Mesenteric fat pad (tissue), 1 donor: ENCODE measurements around the gene PKDCC. TPM values are rescaled to one million over a fixed set of nuclear protein-coding genes. Genes with fewer than 3 reads are reported as not detected.

Source experiments
- DNase-seq: peaks from one replicate; pipeline ENCODE4 v3.0.0-alpha.2; 2020; ENCODE audit warnings: low spot score
- total RNA-seq: library from RNA; stranded (reverse); fragmentation: NEBNext Ultra II Directional; extraction: Animal tissue kit (Norgen Biotek cat#: 25700); gene quantifications from one replicate; pipeline ENCODE4 v1.2.1, GENCODE V29; 2021
- donor health status: DM: yes; HTN: yes; CAD: no.

PKDCC gene
- total RNA-seq, 1 donor from 2014 or later = 289 TPM

DNA sequence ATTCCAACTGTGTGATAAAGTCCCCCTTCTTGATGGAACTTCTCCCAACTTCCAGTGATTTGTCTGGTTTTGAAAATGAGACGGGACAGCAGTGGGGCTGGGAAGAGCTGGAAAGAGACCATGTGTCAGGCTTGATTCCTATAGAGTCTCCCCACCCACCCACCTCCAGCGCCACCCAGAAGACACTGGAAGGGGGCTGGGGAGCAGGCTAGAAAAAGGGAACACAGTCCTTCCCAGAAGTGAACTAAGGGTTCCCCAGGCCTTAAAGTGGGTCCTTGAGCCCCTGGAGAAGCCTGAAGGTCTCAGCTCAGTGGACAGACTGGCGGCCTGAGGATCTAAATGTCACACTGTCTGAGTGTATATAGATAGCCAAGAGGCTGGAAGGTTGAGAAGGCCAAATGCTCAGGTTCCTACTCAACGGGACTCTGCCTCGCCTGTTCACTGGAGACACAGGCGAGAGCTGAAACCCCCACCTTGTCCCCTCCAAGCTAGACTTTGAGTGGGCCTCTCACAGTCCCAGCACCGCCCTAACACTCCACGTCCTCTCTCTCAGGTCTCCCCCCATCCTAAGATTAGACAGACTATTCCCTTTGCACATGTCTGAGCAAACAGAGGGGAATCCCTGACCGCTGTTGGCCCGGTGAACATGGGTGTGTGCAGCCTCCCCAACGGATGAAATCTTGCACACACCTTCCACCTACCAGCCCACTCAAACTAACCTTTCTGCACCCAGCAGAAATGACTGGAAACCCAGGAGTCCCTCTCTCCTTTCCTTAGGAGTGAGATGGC is 1.6 kb downstream of the PKDCC start:
- no peak for DNase-seq

DNA sequence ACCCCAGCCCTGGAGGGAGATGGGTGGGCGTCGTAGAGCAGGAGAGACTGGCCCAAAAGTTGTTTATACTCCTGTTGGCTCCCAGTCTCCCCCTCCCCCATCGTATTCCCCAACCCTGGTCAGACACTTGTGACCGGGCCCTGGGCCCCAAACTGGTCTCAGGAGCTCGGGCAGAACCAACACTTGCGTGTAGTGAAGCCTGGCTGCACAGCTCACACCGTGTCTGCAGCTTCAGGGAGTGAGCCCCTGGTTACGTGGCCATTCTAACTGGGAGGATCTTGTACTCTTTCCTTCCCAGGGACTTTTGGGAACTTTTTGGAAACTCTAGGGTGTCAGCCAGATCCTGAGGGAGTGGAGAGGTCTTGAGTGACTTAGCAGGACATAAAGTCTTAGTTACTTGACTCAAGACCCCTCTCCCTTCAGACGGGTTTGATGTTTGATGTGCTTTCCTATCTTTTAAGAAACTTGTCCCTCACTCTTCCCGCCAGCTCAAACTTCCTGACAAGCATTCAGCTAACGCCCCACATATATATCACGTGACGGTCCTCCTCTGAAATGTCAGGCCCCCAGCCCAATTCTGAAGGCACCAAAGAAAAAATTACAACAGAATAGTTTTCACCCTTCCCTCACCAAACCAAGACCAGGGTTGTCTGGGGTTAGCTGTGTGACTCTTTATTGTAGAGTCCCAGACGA is 2.3 kb downstream of the PKDCC start:
- no peak for DNase-seq

DNA sequence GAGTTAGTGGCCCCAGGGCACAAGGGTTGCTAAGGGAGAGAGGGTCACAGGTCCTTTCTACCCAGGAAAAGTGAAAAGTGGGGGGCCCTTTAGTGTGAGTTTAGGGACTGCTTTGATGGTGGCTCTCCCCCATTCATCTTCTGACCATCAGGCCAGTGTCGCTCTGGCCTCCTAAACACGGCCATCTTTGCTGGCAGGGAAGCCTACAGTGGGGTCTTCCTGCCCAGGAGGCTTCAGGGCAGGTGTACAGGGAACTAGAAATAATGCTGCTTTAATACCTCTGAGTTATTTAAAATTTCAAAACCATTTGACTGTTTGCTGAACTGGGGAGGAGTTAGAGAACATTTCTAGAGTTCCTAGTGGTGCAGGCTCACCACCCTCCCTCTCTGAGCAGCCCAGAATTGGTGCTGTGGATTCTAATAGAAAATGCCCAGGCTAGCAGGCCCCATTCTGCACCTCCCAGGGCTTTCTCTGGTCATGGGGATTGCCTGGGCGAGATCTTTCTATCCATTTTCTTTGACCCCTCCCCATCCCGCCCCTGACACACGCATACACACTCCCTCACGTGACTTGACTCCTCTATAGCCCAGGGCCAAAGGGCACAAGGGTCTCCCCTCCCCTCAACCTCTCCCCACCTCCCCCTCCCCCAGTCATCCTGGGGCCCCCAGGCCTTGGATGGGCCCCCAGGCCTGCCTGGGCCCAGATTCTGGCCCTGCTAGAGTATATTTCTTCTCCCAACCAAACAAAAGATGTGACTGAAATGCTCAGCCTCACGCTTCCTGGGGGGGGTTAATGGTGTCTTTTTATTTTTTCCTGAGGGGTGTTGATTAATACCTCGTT is 3.1 kb downstream of the PKDCC start:
- DNase-seq = no peak

DNA sequence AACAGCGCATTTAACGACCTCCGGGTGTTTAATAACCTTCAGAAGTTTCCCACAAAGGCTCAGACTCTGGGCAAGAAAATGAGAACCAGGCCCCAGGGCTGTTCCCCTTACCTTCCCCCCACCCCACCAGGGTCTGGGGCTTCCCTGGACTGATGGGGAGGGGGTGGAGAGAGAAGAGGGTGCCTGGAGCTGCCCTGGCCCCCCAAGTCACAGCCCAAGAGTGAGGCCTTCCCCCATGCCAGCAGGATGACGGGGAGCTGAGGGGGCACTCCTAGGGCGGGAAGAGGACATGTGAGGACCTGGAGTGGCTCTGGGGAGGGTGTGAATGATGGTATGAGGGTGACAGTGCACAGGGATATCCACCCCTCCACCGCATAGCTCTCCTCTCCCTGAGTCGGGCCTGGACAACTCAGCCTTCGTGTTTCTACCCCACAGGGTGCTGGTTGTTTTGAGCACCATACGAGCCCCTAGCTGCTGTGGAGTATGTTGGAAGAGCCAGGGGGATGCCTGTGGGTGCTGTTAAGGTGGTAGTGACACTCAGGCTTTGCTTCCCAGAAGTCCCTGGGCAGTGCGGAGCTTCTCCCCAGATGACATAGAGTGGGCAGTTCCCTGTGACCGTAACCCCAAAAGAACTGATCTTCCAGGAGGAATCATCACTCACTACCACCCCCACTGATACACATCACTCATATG is 3.9 kb downstream of the PKDCC start:
- DNase-seq = no peak

DNA sequence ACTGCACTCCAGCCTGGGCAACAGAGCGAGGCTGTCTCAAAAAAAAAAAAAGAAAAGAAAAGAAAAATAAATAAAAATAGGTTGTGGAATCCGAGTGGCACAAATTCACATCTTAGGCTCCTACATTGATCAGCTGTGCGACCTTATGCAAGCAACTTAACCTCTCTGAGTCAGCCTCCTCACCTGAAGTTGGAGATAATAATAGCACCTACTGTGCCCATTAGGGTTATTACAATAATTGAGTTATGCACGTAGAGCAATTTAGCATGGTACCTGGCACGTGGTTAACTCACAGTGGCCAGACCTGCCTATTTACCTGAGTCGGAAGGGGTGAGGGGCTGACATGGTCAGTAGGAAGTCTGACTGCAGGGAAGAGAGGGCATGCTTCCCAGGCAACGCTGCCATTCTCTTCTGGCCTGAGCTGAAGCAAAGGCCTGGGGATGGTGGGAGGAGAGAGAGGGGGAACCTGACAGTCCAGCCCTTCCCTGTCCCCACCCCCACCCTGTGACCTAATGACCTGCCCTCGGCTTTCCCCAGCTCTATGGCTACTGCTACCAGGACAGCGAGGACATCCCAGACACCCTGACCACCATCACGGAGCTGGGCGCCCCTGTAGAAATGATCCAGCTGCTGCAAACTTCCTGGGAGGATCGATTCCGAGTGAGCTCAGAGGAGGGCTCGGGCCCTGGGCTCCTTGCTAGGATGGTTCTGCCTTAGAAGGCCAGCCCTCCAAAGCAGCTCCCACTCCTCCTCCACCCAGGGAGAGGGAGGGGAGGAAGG is 5.1 kb downstream of the PKDCC start:
- no peak for DNase-seq

DNA sequence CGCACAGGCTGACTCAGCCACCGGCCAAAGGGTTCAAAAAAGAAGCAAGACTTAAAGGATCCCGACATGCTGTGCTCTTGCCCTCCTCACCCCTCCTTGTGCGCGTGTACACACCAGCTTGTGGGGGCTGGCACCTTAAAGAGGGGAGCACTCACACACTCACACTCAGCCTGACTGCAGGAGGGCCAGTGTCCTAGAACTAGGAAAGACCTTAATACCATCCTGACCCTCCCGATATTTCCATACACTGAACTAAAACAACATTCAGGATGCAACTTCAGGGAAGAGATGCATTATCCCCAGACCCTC is 5.6 kb downstream of the PKDCC start:
- DNase-seq = no peak

DNA sequence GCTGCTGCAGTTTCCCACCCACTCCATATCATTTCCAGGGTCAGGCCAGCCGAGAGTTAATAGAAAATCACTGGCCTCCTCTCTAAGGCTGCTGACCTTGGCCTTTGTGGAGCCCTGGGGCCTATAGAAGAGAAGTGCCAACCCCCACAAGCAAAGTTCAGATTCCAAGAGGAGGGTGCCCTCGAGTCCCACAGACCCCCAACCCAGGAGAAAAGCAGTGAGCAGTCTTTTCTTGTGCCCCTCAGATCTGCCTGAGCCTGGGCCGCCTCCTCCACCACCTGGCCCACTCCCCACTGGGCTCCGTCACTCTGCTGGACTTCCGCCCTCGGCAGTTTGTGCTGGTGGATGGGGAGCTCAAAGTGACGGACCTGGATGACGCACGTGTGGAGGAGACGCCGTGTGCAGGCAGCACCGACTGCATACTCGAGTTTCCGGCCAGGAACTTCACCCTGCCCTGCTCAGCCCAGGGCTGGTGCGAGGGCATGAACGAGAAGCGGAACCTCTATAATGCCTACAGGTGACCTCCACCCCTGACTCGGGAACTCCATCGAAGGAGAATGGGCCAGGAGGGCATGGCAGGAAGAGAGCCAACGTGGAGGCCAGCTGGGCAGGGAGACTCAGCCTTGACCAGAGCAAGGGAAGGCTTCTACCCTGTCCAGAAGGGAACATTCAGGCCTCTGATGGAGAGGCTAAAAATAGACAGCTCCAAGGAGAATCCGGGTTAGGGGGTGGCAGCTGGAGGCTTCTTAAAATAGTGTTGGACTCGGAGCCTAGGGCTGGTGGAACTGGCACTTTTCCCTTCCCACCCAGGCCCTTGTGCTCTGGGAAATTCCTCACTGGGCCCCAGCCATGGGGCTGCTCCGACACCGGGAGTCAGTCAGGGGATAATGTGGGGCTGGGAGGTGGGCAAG is 6.2 kb downstream of the PKDCC start:
- no peak for DNase-seq

DNA sequence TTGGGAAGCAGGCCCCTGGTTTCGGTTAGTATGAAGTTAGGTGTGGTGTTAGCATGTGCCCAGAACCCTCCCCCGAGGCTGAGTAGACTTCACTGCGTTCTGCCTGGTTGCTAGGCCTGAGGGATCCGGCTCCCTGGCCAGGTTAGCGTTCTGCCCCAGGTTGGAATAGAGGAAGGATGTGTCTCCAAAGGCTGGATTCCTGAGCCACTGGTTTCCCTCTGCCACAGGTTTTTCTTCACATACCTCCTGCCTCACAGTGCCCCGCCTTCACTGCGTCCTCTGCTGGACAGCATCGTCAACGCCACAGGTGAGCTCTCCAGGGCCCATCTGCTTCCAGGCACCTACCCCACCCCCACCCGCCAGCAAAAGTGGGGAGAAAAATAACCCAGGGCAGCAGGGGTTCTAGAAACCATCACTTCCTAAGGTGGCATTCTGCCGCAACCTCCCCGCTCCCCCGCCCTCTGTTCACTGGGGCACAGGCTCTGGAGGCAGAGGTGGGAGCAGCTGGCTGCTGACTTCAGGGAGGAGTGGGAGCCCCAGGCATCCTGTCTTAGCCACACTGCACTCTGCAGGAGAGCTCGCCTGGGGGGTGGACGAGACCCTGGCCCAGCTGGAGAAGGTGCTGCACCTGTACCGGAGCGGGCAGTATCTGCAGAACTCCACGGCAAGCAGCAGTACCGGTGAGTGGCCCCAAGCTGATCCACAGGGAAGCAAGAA is 7.1 kb downstream of the PKDCC start:
- DNase-seq = no peak

DNA sequence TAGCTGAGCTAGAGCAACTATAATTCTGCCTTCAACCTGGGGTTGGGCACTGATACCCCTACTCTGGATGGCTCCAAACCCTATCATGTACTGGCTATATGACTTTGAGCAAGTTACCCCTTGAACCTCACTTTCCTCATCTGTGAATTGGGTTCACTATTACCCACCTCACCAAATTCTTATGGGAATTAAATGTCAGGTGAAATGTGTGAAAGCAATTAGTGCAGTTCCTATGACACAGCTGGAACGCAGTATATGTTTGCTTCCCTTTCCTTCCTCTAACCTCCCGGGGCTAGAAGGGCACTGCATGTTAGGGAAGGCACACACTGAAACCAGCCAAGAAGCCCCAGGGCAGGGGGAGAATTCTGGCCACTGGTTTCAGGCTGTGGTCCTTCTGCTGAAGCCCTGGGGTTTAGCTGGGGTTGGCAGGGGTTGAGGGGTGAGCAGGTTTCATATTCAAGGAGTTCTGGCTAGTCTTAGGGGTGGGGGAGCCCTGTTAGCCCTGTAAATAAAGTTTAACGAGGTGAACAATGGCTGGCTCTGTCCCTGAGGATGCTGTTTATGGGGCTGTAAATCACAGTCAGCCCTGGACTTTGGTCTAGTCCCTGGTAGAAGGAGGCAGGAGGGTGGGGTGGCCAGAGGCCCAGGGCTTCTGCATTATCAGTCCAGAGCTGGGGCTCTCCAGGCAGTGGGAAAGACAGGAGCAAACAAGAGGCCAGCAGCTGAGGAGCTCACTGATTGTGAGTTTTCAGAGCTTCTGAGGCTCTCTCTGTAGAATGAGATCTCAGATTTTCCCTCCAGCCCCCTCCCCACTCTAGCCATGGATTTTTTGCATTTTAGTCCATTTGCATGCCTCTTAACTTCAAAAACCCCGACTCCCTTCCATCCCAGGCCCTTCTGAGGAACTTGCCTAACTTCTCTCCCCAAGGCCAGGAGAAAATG is 8.0 kb downstream of the PKDCC start:
- no peak for DNase-seq

DNA sequence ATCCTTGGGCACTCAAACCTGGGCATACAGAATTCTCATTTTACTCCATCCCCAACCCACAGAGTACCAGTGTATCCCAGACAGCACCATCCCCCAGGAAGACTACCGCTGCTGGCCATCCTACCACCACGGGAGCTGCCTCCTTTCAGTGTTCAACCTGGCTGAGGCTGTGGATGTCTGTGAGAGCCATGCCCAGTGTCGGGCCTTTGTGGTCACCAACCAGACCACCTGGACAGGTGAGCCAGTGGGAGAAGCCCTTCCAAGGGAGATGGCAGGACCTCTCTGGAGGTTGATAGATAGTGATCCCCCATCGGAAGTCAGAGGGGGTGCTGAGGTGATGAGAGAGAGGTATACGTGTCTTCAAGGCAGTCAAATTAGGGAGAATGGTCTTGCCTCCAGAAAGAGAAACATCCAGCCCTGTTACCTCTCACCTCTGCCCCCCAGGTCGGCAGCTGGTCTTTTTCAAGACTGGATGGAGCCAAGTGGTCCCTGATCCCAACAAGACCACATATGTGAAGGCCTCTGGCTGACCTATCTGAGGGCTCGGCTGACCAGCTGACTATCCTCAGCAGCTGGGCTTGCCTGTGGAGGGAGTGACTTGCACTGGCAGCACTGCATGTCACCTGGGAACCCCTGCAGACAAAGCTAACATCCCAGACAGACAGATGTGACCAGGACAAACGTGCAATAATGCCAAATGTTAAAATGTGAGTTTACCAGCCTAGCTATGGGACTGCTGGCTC is 9.5 kb downstream of the PKDCC start:
- no peak for DNase-seq

DNA sequence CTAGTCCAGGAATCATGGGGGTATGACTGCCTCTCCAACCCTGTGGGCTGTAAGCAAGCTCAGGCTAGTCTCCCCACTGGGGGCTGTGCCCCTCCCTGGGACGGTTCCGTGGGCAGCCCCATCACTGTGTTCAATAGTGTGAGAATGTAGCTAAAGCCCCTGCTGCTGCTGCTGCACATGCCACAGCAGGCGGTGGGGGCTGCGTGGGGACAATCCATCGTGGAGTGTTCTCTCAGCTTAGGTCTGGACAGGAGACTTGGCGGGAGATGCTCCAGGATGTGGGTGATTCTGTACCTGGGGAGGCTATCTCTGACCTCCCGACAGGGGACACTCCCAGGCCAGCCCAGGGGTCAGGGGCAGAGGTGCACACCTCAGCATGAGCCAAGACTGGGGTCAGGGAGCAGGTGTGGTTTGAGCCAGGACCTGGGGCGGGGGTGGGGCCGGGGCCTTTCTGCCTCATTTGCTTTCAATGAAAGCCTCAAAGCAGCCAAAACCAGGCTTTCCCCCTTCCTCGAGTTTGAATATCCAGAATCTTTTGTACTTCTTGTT is 10.2 kb downstream of the PKDCC start:
- DNase-seq = no peak

DNA sequence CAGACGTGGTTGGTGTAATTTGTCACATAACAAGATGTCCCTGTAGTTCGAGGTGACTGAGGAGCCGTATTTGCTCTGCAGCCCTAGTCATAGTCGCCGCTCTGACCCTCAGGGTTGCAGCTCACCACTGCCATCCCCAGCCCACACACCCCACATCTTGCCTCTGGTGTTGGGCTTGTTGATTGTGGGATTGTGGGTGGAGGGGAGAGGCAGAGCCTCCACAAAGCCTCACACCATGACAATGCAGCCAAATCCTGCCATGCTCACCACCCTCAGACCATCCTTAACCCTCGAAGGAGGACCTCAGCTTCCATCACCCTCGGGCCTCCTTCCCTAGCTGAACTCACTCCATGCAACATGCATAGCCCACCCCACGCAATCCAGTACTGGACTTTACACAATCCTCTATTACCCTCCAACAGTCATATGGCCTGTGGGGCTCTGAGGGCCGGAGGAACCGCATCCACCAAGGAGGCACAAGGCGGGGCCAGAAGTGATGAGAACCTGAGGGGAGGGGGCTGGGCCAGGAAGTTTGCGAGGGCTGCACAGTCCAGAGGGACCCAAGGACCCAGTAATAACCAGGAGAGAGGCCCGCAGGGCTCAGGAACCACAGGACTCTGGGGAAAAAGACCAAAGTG is 11.6 kb downstream of the PKDCC start:
- no peak for DNase-seq

DNA sequence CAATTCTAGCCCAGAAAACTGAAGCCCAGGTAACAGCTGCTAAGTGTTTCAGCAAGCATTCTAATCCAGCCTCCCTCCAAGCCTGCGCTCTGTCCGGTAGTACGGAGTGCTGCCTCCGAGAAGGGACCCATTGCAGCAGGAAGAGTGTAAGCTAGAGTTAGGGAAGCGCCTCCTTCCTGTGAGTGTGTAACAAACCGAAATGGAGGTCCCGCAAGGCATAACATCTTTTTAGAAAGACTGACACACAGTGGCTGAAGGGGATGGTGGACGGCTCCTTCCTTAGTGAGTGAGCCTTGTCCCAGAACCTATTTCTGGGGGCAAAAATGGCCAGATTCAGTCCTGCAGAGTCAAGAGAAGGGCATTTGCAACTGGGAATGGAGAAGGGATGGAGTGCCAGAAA is 12.2 kb downstream of the PKDCC start:
- no peak for DNase-seq

DNA sequence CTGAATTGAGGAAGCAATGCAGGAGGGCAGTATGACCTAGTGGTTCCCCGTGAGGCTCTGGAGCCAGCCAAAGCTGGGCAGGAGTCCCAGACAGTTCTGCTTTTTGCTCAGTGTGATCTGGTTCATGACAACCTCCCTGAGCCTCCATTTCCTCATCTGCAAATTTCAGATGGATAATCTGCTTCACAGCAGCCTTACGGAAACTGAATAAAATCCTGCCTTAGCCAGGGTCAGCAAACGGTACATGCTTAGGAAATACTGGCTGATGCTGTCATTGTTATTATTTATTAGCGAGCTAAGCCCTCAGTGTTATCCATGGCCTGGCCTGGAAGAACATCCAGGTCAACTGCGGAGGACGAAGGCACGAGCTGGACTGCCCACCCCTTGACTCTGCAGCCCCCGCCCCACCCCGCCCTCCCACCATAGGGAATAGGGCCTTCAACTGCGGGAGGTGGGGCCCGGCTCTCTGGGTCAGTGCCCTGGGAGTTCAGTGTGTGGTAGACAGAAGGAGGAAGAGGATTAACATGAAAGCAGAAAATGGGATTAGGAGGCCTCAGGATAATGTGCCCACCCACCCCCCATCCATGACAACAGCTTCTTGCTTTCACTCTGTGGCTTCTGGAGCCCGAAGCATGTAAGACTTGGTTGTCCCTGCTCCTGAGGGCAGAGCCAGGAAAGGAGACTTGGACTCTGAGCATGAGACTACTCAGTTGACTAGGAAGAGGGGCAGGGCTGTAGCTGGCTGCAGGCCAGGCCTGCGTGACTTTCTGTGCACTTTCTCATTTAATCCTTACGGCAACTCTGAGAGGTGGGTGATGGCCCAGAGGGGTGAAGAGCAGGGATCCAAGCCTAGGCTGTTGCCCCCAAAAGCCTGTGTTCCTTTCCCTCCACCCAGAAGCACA is 13.1 kb downstream of the PKDCC start:
- no peak for DNase-seq

DNA sequence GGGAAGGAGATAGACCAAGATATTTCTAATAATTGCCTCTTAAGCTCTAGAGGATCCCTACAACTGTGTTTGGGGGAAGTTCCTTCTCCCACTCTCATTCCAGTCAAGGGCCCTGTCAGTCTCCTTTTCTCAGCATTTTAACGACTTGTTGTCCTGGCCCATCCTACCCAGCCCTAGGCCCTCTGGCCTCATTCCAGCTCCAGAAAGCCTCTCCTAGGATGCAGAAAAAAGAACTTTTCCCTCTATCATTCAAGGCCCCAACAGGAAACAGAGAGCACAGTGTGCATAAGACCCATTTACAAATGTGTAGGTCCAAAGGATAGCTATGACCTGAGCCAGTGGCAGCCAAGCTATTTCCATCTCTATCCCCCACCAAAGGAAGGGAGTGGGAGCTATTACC is 14.0 kb downstream of the PKDCC start:
- no peak for DNase-seq
